ENCODE results near the gene IRX6.

GRCh38 chr16:55328611-55329569, 4.9 kb downstream of the IRX6 start:
- TF ChIP-seq CTCF (IDR thresholded peaks at IDR 0.05; ENCODE audit: extremely low read depth in 1 of 2, insufficient read depth in 1 of 2, low read depth in 1 of 2, low read length in 2 of 2), result no peak
- TF ChIP-seq POLR2A (IDR thresholded peaks at IDR 0.05; ENCODE audit: low read depth, low read length), result no peak
- TF ChIP-seq, protein P1, sequence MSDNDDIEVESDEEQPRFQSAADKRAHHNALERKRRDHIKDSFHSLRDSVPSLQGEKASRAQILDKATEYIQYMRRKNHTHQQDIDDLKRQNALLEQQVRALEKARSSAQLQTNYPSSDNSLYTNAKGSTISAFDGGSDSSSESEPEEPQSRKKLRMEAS (IDR thresholded peaks at IDR 0.05; ENCODE audit: insufficient read depth, insufficient read length), result no peak
- no peak for TF ChIP-seq POLR2AphosphoS5 (IDR thresholded peaks at IDR 0.05; ENCODE audit: insufficient read depth, low read depth, low read length)
- no peak for TF ChIP-seq EZH2 (IDR thresholded peaks at IDR 0.05; ENCODE audit: borderline replicate concordance, low read depth, low read length, severe bottlenecking)
- TF ChIP-seq FOS (IDR thresholded peaks at IDR 0.05; ENCODE audit: borderline replicate concordance, insufficient read depth, low read length), result no peak

All from endothelial cell of umbilical vein (primary cell).